ENCODE measurements around the gene LTB. TPM values are rescaled to one million over a fixed set of nuclear protein-coding genes. Genes with fewer than 3 reads are reported as not detected.
A peak's percentile ranks its signal among the peaks of the same experiment; 100 is the strongest.

Gene LTB, protein sequence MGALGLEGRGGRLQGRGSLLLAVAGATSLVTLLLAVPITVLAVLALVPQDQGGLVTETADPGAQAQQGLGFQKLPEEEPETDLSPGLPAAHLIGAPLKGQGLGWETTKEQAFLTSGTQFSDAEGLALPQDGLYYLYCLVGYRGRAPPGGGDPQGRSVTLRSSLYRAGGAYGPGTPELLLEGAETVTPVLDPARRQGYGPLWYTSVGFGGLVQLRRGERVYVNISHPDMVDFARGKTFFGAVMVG
- total RNA-seq (2.1 TPM), polyA plus RNA-seq (1.4 TPM)

DNA sequence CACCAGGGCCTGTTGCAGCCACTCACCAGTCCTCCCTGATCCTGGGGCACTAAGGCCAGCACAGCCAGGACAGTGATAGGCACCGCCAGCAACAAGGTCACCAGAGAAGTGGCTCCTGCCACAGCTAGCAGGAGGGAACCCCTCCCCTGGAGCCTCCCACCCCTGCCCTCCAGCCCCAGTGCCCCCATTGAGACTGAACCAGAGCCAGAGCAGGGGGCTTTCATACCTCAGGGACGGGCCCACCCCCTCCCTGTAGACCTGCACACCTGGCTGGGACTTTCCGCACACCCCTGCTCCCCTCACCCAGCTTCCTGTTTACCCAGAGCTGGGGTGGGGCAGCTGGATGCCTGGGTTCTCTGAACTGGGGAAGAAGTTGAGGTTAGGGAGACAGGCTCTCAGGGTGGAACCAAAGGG lies at the start of gene LTB:
Gene LTB, minus strand, starts transcription at position 195 of the 414 bp plus-strand sequence. Its CDS starts 7 bp downstream, at position 188.
- peak within 1 kb of the TSS; percentile 72 for H3K4me3 ChIP-seq (ENCODE audit: low read depth, low read length)
- H3K4me1 ChIP-seq (ENCODE audit: insufficient read depth): no peaks in the 10 kb centered on the region
- no peak for DNase-seq (ENCODE audit: extremely low spot score)
- WGBS: 76% methylated on average over 3 of the region's 3 CpGs
- peak within 1 kb of the TSS; percentile 77 for H3K27ac ChIP-seq (ENCODE audit: low read depth)
- H3K36me3 ChIP-seq (ENCODE audit: insufficient read depth): no peaks in the 10 kb centered on the region

DNA sequence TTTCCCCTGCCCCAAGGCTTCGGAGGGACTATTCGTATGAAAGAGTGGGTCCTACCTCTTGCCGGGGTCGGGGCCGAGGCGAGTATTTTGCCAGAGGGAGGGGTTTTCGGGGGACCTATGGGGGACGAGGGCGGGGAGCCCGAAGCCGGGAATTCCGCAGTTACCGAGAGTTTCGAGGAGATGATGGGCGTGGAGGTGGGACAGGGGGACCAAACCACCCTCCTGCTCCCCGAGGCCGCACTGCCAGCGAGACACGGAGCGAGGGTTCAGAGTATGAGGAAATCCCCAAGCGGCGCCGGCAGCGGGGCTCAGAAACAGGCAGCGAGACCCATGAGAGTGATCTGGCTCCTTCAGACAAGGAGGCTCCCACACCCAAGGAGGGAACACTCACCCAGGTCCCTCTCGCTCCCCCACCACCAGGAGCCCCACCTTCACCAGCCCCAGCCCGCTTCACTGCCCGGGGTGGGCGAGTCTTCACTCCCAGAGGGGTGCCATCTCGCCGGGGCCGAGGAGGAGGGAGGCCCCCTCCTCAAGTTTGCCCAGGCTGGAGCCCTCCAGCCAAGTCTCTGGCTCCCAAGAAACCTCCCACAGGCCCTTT lies 49.6 kb upstream of the LTB start:
- Histone ChIP-seq H3K4me1 (ENCODE audit: insufficient read depth) (no peaks in the 10 kb centered on the region), H3K36me3 (ENCODE audit: insufficient read depth) (peaks cover 11% of the 10 kb centered on the region), H3K4me3 (ENCODE audit: low read depth, low read length) (no peak overlapping the region), H3K27ac (ENCODE audit: low read depth) (no peak overlapping the region)
- no peak for DNase-seq (ENCODE audit: extremely low spot score)
- whole genome bisulfite sequencing: 84% methylated on average over 32 of the region's 32 CpGs

DNA sequence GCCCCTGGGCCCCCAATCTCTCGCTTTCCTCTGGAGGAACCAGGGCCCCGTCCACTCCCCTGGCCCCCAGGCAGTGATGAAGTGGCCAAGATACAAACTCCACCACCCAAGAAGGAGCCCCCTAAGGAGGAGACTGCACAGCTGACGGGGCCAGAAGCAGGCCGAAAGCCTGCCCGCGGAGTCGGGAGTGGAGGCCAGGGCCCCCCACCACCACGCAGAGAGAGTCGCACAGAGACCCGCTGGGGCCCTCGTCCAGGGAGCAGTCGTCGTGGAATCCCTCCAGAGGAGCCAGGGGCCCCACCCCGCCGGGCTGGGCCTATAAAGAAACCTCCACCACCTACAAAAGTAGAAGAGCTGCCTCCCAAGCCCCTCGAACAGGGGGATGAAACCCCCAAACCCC lies 49.0 kb upstream of the LTB start:
- peaks cover 11% of the 10 kb centered on the region for H3K36me3 ChIP-seq (ENCODE audit: insufficient read depth)

DNA sequence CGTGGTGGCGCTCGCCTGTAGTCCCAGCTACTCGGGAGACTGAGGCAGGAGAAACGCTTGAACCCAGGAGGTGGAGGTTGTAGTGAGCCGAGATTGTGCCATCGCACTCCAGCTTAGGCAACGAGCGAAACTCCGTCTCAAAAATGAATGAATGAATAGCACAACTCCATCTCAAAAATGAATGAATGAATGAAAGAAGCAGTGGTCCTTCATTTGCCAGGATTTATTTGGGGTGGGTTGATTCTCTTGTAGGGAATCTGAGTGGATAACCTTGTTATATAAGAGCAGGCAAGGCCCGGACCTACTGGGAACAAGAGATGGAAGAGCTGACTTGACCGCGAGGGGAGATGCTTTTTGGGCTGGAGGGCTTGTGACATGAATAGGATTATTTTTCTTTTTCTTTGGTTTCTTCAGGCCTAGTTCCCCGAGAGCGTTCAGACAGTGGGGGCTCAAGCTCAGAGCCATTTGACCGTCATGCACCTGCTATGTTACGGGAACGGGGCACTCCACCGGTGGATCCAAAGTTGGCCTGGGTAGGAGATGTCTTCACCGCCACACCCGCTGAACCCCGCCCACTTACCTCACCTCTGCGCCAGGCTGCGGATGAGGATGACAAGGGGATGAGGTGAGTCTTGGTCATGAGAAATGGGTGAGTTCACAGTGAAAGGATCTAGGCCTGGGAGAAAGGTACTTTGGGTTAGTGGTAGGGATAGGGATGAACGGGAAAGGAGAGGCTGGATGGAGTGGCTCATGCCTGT lies 48.1 kb upstream of the LTB start:
- WGBS: 91% methylated on average over 25 of the region's 25 CpGs
- Histone ChIP-seq H3K27ac (ENCODE audit: low read depth) (no peak overlapping the region), H3K4me3 (ENCODE audit: low read depth, low read length) (no peak overlapping the region), H3K4me1 (ENCODE audit: insufficient read depth) (no peaks in the 10 kb centered on the region), H3K36me3 (ENCODE audit: insufficient read depth) (peaks cover 16% of the 10 kb centered on the region)
- no peak for DNase-seq (ENCODE audit: extremely low spot score)

More for the DNA sequence above, 49.0 kb upstream of the LTB start:
- H3K4me1 ChIP-seq (ENCODE audit: insufficient read depth): no peaks in the 10 kb centered on the region
- 77% methylated on average over 16 of the region's 16 CpGs for WGBS
- H3K27ac ChIP-seq (ENCODE audit: low read depth): no peak overlapping the region
- H3K4me3 ChIP-seq (ENCODE audit: low read depth, low read length): no peak overlapping the region
- DNase-seq (ENCODE audit: extremely low spot score): no peak

DNA sequence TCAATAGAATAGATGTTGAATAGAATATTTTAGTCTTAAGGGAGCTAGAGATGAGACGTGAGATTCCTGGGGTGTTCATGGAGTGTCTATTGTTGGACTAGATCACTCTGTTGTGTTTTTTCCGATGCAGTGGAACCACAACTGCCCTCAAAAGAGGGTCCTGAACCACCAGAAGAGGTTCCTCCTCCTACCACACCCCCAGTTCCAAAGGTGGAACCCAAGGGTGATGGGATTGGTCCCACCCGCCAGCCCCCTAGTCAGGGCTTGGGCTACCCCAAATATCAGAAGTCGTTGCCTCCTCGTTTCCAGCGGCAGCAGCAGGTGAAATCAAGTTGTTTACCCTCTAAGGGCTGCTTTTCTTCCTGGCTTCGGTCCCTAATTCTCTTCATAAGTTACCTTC lies 46.8 kb upstream of the LTB start:
- 88% methylated on average over 7 of the region's 7 CpGs for WGBS
- DNase-seq (ENCODE audit: extremely low spot score): no peak
- H3K4me3 ChIP-seq (ENCODE audit: low read depth, low read length): no peak overlapping the region
- no peaks in the 10 kb centered on the region for H3K4me1 ChIP-seq (ENCODE audit: insufficient read depth)
- H3K27ac ChIP-seq (ENCODE audit: low read depth): no peak overlapping the region
- H3K36me3 ChIP-seq (ENCODE audit: insufficient read depth): peaks cover 22% of the 10 kb centered on the region

DNA sequence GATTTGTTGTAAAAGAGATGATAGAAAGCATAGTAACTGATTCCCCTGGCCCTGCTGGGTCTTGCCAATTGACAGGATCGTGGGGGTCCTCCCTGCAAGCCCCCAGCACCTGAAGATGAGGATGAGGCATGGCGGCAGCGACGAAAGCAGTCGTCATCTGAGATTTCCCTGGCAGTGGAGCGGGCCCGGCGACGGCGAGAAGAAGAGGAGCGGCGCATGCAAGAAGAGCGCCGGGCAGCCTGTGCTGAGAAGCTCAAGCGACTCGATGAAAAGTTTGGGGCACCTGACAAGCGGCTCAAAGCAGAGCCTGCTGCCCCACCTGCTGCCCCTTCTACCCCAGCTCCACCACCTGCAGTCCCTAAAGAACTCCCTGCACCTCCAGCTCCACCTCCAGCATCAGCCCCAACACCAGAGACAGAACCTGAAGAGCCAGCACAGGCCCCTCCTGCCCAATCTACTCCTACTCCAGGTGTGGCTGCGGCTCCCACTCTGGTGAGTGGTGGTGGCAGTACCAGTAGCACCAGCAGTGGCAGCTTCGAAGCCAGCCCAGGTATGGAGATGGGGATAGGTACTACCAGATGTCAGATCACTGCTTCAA lies 45.6 kb upstream of the LTB start:
- H3K36me3 ChIP-seq (ENCODE audit: insufficient read depth): peaks cover 22% of the 10 kb centered on the region
- WGBS: 96% methylated on average over 19 of the region's 19 CpGs

DNA sequence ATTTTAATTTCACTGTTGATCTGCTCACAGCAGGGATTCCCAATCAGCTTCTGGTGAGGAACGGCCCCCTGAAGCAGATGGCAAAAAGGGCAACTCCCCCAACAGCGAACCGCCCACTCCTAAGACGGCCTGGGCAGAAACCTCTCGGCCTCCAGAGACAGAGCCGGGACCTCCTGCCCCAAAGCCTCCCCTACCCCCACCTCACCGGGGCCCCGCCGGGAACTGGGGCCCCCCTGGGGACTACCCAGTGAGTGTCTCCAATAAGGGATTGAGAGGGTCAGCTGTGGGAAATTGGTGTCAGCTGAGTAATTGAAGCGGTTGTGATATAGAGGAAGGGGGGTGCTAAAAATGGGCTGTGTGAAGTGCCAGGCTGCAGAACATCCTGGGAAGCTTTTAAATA lies 44.7 kb upstream of the LTB start:
- WGBS: 88% methylated on average over 10 of the region's 10 CpGs
- peaks cover 22% of the 10 kb centered on the region for H3K36me3 ChIP-seq (ENCODE audit: insufficient read depth)
- DNase-seq (ENCODE audit: extremely low spot score): no peak
- H3K4me3 ChIP-seq (ENCODE audit: low read depth, low read length): no peak overlapping the region
- no peak overlapping the region for H3K27ac ChIP-seq (ENCODE audit: low read depth)
- no peaks in the 10 kb centered on the region for H3K4me1 ChIP-seq (ENCODE audit: insufficient read depth)

More for the DNA sequence above, 45.6 kb upstream of the LTB start:
- Histone ChIP-seq H3K4me1 (ENCODE audit: insufficient read depth) (no peaks in the 10 kb centered on the region), H3K27ac (ENCODE audit: low read depth) (no peak overlapping the region), H3K4me3 (ENCODE audit: low read depth, low read length) (no peak overlapping the region)
- no peak for DNase-seq (ENCODE audit: extremely low spot score)

DNA sequence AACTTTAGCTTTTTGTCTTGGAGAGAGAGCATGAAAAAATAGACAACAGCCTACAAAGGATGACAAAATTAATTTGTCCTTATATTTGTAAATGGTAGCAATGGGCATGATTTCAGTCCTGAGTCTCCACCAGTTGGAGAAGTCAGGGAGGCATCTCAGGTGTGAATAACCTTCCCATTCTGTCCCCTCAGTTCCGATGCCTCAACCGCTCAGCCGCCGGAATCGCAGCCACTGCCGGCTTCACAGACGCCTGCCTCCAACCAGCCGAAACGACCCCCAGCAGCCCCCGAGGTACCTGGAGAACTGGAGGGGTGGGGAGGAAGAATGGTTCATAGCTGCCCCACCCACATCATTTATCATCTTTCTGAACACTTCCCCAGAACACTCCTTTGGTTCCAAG lies 41.8 kb upstream of the LTB start:
- Histone ChIP-seq H3K36me3 (ENCODE audit: insufficient read depth) (peaks cover 16% of the 10 kb centered on the region), H3K4me3 (ENCODE audit: low read depth, low read length) (no peak overlapping the region), H3K4me1 (ENCODE audit: insufficient read depth) (no peaks in the 10 kb centered on the region), H3K27ac (ENCODE audit: low read depth) (no peak overlapping the region)
- DNase-seq (ENCODE audit: extremely low spot score): no peak
- WGBS: 93% methylated on average over 10 of the region's 10 CpGs

DNA sequence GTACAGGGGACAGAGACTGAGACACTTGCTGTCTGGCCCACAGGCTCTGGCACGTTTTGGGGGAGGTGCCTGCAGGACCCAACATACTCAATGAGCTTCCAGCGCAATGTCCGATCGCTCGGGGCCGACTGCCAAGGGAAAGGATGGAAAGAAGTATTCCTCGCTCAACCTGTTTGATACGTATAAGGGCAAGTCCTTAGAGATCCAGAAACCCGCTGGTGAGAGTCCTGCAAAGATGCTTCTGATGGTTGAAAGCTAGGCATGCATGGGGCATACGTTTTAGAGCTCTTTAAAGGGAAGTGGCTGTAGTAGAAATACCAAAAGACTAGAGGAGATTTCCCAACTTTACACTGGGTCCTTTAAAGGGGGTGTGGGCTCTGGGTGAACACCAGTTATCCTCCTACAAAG lies 40.5 kb upstream of the LTB start:
- Histone ChIP-seq H3K4me1 (ENCODE audit: insufficient read depth) (no peaks in the 10 kb centered on the region), H3K27ac (ENCODE audit: low read depth) (no peak overlapping the region), H3K36me3 (ENCODE audit: insufficient read depth) (peaks cover 14% of the 10 kb centered on the region), H3K4me3 (ENCODE audit: low read depth, low read length) (no peak overlapping the region)
- WGBS: 52% methylated on average over 10 of the region's 10 CpGs
- peak; percentile 35 for DNase-seq (ENCODE audit: extremely low spot score)

DNA sequence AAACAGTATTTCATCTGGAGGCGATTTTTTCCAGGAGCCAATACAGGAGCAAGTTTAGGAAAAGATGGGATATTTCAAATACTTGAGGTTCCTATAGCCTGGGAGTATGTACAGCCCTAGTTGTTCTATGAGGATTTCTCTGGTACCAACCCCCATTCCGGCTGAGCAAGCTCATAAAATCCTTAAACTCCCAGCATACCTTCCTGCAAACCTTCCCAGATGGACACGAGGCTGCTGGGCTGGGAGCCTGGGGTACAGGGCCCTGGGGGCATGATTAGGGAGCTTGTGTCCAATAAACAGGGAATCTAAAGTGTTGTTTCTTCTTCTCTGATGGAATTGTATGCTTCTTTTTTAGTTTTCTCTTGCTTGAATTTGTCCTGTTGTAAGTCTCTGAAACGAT lies 39.8 kb upstream of the LTB start:
- no peak for DNase-seq (ENCODE audit: extremely low spot score)
- 14% methylated on average over 4 of the region's 4 CpGs for WGBS
- Histone ChIP-seq H3K36me3 (ENCODE audit: insufficient read depth) (peaks cover 13% of the 10 kb centered on the region), H3K4me1 (ENCODE audit: insufficient read depth) (no peaks in the 10 kb centered on the region), H3K27ac (ENCODE audit: low read depth) (no peak overlapping the region), H3K4me3 (ENCODE audit: low read depth, low read length) (no peak overlapping the region)

DNA sequence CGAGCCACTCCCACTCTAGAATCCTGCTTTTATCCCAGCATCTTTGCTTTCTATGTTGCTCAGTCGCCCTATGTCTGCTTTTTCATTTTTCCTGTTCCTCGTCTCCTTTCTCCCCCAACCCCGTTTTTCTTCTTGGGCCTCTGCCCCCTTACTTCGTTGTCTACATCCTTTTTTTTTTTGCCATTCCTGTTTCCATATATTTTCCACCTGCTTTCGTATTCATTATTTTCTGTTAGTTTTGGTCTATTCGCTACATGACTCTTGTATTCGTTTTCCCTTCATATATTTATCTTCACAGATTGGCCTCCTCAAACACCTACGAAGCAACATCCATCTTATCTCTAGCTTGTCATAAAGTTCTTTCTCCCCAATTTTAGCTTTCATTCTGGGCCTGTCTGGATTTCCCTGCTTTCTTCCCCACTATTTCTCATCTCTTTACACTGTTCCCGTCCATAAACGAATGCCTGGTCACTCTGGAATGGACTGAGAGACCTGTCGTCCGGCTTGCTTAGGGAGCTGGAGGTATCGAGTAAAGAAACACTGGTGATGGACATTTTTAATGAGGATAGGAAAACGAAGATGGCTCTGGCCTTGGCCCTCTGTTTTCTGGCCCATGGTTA lies 39.2 kb upstream of the LTB start:
- no peak for DNase-seq (ENCODE audit: extremely low spot score)
- Histone ChIP-seq H3K4me1 (ENCODE audit: insufficient read depth) (no peaks in the 10 kb centered on the region), H3K4me3 (ENCODE audit: low read depth, low read length) (peak overlapping the region; percentile 55), H3K36me3 (ENCODE audit: insufficient read depth) (peaks cover 11% of the 10 kb centered on the region), H3K27ac (ENCODE audit: low read depth) (peak overlapping the region; percentile 98)
- 4% methylated on average over 15 of the region's 15 CpGs for WGBS

DNA sequence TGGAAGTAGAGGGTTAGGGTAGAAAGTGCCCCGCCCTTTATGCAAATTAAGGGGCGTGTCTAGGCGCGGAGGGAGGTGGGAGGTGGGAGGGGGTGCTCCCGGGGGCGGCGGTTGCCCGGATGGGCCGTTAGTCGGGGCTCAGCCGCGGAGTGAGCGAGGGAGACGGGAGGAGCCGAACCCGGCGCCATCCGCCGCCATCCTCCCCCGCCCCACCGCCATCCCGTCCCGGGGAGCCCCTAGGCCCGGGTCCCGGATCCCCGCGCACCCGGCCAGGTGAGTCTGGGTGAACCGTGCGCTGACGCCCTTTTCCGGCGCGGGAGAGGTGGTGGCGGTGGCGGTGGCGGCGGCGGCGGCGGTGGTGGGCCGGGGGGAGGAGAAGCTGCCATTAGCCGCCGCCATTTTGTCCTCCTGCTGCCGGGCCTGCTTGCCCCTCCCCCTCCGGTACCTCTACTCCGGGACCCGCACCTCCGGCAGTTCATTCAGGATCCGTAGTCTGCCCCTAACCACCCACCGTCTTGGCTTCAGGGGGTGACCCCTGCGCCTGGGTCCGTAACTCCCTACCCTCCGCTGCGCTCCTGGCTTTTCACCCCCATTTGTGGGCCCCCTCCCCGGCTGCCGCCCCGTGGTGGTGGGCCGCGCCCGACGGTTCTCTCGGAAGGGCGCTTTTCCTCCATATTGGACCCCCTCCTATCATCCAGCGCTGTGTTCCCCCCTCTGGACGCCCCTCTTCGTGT lies 38.5 kb upstream of the LTB start, which contains the start of gene PRRC2A:
Gene PRRC2A, plus strand, starts transcription at position 130 of the 734 bp plus-strand sequence. CDS start 2,075 bp downstream, outside the sequence.
- DNase-seq (ENCODE audit: extremely low spot score): no peak
- Histone ChIP-seq H3K4me3 (ENCODE audit: low read depth, low read length) (peak within 1 kb of the TSS; percentile 55), H3K27ac (ENCODE audit: low read depth) (peak within 1 kb of the TSS; percentile 98), H3K4me1 (ENCODE audit: insufficient read depth) (no peaks in the 10 kb centered on the region), H3K36me3 (ENCODE audit: insufficient read depth) (peaks cover 9% of the 10 kb centered on the region)
- WGBS: under 1% methylated on average over 67 of the region's 67 CpGs

Measured in urinary bladder (tissue), 4 donors.